Measurements from ENCODE around the gene PTTG1IP.
"Not testable (repeated sequence)": the region's sequence is repeated elsewhere in the genome, so short reads cannot be mapped to it uniquely, and the experiment has no call there.

The PTTG1IP gene

DNA sequence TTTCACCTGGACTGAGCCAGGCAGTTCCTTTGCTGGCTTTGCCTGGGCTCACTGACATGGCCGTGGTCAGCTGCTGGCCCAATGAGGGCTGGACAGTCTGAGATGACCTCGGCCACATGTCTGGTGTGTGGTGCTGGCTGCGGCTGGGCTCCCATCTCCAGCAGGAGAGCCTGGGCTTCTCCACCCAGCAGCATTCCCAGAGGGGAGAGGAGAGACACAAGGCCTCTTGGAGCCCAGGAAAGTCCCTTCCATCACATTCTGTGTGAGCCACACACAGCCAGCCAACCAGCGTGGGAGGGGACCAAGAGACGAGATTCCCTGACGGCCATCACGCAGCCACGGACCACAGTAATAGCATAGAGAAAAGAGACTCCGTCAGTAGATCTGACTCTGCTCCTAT, 34.5 kb downstream of the PTTG1IP start:
- no peak for DNase-seq

DNA sequence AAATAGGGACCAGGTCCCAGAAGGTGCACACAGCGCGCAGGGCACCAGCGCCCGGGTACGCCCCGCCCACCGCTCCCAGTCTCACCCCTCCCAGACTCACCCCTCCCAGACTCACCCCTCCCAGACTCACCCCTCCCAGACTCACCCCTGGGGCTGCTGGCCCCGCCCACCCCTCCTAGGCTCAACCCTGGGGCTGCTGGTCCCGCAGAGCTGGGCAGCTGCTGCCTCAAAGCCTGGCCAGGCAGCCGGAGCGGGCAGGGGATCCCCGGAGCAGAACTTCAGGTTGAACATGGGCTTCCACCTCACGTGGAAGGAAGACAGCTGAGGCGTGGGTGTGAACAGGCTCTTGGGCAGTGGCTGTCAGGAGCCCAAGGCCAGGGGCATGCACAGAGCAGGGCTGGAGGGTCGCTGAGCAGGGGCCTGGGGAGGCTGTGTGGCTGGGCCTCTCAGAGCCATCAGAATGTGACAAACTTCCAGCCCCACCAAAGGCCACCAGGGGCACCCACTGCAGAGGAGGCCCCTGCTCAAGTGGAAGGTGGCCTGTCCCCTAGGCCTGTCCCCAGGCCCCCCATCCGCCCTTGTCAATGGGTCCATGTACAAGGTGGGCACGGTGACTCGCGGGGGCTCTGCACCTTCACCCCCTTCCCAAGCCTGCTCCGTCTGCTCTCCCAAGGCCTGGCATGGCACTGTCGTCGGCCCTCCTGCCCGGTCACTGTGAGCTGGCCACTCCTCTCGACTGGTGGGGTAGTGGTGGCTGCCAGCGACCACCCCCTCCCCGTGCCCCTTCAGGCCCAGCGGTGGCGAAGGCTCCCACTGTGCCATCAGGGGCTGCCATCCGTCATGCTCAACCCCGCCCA, 35.2 kb downstream of the PTTG1IP start:
- no peak for DNase-seq

DNA sequence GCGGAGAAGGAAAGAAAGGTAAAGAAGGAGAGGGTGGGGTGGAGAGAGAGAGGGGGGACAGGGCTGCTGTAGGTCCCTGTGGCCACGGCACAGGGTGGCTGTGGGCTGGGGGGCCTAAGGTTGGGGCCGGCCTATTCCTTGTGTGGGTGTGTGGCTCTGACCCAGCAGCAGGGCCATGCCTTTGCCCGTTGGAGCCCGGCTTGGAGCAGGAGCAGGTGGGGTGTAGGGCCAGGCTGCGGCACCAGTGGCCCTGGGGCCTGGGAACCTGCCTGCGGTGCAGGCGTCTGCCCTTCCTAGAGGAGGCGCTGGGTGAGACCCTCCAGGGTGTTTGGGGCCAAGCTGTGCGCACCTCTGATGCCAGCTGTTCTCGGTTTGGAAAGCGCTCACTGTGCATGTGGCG, 36.0 kb downstream of the PTTG1IP start:
- DNase-seq, result no peak

DNA sequence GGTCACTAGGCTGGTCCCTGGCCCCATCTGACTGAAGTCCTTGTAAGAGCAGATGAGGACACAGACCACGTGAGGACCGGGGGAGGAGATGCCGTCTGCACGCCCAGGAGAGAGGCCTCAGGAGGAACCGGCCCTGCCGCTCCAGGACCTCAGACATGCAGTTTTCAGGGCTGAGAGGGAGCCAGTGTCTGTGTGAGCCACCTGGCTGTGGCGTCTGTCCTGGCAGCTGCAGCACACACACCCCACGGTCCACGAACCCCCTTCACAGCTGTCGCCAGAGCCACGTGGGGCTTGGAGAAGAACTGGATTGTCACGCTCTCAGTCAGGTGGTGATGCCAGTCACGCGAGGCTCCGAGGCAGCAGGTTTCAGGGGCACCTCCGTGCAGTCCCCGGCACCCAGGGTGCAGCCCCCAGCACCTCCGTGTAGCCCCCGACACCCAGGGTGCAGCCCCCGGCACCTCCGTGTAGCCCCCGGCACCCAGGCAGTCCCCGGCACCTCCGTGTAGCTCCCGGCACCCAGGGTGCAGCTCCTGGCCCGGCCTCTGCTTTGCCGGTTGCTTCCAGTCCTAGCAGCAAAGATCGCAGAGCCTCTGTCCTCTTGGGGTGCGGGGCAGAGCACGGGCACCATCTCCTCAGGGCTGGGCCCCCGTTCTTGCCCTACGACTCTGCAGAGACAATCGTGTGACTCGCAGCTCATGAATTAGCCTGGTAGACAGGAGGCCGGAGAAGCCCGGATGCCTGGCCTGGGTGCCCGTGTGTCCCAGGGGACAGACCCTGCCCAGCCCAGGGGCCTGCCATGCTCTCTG, 36.6 kb downstream of the PTTG1IP start:
- no peak for DNase-seq

DNA sequence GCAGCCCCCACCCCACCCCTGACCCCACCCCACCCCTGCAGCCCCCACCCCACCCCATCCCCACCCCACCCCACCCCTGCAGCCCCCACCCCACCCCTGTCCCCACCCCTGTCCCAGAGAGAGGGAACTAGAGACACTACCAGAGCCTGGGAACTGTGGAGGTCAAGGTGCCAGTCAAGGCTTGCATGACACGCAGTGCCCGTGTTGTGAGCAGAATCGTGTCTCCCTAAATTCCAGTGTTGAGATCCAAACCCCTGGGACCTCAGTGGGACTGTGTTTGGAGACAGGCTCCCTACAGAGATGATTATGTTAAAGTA, 37.2 kb downstream of the PTTG1IP start:
- DNase-seq, result no peak

DNA sequence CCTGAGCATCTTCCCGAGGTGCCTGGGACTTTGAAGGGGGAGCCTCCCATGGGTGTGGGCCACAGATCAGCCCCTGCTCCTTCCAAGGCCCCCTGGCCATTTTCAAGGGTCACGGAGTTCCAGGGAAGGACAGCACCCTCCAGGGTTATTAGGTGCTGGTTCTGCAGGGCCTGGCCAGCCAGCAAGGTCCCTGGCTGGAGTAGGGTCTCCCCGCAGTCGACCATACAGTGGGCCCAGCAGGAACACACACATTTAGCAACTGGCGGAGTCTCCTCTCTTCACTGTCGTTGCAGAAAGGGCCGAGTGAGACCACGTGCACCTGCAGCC, 37.9 kb downstream of the PTTG1IP start:
- no peak for DNase-seq

DNA sequence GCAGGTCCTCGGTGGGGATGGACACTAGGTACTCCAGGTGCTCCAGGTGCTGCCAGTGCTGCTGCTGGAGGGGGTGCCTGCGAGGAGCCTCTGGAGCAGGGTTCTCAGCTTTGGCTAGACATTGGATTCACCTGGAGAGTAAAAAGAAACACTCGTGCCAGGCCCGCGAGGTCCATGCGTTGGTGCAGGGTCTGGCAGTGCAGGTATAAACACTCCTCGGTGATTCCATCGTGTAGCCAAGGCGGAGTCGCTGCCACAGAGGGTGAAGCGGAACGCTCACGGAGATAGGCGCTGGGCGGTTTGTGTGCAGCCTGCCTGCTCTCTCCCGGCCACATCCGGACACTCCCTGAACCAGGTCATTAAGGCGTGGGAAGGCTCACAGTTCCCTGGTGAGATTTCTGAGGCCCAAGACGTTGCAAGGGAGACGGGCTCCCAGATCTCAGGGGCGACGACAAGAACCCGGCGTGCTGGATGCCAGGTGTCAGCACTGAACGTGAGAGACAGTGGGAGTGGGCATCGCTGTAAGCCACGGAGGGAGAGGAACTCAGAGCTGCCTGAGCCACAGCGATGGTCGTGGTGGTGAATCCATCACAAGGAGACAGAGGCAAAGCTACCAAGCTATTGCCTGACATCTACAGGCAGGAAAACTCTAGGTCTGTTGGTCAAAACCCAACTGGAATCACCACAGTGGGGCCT, 38.4 kb downstream of the PTTG1IP start:
- DNase-seq, result no peak

DNA sequence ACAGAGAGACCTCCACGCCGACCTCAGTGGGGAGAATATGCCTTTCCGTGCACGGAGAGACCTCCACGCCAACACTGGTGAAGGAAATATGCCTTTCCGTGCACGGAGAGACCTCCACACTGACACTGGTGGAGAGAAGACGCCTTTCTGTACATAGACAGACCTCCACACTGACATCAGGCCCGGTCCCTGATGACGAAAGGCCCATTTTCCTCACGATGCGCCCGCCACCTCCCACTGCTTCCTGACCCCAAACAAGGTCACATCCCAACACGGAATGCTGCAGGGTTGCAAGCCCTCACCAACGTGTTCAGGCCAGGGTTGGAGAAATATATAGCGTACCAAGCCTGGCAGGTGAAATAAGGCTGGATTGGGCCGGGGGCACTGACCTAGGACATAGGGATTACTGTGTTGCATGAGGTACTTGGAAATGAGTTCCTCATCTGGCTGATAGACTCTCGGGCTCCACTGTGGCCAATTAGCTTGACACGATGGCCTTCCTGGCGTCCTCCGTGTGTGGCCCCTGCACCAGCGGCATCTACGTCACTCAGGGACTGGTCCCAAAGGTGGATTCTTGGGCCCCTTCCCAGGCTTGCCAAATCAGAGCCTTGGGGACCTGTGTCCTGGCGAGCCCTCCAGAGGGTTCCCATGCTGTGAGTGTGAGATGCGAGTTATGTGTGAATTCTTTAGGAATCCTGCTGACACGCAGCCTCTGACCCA, 39.1 kb downstream of the PTTG1IP start:
- DNase-seq, result no peak

DNA sequence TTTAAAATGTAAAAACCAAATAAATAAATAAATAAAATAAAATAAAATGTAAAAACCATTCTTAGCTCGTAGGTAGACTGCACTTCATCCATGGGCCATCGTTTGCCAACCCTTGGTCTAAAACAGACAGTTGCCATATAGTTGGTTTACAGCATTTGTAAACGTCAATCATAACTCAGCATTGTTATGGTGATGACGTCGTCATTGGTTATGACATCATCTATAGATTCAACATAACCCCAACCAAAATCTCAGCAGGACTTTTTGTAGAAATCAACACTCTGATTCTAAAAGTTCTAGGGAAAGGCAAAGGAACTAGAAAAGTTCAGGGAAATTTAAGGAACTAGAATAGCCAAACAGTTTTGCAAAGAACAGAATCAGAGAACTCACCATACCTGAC, 39.8 kb downstream of the PTTG1IP start:
- no peak for DNase-seq

DNA sequence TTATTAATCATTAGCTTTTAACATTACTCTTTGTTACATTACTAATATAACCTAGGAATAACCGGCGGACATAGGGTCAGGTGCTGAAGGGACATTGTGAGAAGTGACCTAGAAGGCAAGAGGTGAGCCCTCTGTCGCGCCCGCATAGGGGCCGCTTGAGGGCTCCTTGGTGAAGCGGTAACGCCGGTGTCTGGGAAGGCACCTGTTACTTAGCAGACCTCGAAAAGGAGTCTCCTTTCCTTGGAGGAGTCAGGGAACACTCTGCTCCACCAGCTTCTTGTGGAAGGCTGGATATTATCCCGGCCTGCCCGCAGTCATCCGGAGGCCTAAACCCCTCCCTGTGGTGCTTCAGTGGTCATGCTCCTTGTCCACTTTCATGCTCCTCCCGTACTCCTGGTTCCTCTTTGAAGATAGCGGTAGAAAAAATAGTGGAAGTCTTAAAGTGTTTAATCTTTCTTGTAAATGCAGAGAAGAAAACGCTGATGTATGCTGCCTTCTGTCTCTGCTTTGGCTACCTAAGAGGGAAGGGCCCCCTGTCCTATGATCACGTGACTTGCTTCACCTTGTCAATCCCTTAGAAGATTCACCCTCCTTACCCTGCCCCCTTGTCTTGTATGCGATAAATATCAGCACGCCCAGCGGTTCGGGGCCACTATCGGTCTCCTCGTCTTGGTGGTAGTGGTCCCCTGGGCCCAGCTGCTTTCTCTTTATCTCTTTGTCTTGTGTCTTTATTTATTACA, 40.8 kb downstream of the PTTG1IP start:
- not testable (repeated sequence) for DNase-seq

DNA sequence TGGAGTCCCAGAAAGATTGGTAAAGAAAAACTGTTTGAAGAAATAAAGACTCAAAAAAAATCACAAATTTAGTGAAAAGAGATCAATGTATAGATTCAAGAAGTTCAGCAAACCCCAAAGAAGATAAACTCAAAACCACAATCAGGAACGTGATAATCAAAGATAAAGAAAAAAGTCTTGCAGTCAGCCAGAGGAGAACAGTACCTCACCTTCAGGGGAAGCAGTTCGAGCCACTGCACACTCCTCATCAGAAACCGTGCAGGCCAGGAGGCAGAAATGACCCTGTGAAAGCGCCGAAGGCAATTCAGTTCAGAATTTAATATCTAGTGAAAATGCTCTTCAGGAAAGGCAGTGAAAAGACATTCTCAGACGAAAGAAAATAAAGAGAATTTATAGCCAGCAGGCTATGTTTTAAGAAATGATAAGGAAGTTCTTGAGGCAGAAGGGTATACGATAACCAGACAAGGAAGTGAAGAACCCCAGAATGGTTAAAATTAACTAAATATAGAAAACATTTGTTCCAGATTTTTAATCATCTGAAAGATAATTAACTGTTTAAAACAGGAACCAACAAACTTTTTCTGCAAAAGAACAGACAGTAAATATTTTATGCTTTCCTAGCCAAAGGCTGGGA, 42.1 kb downstream of the PTTG1IP start:
- no peak for DNase-seq

DNA sequence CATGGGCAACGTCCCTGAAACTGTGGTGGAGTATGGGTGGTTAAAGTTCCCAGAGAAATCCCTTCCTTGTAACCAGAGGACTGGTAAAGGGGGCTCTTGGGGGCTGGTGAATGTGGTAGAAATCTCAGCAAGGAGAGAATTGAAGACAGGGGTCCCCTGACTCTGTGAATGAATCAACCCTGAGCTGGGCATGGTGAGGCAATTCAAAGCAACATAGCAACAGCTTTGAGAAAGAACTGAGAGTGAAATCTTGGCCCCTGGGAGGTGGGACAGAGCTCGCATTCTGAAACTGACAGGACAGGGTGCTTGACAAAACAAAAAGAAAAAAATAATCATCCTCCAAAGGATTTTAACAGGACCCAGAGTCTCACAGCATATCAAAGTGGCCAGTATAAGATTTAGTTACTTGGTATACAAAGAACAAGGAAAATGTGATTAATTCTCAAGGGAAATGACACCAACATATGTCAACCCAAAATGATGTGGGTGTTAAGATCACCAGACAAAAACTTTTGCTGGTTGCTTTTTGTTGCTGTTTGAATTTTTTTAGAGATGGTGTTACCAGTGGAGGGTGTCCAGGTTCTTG, 43.9 kb downstream of the PTTG1IP start:
- DNase-seq, result no peak

DNA sequence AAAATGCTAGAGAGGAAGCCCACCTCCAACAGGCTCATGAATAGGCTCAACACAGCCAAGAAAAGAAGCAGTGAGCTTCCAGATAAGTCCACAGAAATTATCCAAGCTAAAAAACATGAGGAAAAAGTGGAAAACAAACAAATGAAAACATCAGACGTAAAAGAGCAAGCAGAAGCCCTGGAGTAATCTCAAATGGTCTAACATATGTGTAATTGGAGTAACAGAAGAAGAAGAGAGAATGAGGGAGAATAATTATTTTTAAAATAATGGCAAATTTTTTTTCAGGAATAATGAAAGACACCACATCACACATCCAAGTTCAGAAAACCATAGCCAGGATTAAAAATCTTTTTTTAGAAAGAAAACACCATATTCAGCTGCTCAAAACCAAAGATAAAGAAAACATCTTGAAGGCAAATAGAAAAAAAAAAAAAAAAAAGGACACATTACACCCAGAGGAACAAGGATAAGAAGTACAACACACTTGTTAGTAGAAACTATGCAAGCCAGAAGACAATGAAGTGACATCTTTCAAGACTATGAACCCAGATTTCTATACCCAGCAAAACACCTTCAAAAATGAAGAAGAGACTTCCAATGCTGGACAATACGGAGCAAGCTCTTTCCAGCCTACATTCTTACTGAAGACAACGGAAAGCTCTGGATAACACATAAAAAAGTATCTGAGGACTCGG, 45.0 kb downstream of the PTTG1IP start:
- DNase-seq, result no peak

DNA sequence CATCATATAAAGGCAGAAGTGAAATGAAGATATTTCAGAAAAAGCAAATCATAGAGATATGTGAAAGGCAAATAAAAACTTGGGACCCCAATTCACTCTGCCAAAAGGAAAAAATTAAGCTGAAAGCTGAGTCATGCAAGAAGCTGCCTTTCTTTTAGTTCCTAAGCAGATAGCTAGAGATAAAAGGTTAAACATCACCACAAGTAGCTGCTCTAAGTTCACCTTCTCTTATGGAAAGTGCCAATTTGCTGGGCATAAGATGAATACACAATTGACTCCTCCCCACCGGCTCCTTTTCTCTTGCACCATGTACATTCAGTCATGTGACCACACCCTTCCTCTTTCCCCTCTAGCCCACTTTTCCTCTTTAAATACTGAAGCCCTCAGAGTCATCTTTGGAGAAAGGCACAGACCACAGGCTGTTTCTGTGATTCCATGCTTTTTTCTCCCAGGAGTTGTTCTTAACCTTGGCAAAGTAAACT, 50.3 kb downstream of the PTTG1IP start:
- DNase-seq, result no peak

DNA sequence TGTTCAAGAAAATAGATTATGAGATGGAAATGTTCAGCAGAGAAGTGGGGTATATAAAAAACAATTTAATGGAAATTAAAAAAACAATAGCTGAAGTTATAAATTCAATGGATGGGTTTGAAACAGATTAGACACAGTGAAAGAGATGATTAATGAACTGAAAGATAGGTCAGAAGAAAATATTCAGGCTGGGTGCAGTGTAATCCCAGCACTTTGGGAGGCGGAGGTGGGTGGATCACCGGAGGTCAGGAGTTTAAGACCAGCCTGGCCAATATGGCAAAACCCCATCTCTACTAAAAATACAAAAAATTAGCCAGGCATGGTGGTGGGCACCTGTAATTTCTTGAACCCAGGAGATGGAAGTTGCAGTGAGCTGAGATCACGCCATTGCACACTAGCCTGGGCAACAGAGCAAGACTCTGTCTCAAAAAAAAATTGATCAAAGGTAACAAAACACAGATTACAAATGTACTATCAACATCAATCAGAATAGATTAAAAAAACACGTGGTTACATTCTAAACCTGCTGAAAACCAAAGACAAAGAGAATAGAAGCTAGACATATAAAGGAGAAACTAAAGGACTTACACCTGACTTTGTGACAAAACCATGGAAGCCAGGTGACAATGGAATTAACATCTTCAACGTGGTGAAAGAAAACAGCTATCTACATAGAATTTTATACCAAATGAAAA, 50.9 kb downstream of the PTTG1IP start:
- no peak for DNase-seq

DNA sequence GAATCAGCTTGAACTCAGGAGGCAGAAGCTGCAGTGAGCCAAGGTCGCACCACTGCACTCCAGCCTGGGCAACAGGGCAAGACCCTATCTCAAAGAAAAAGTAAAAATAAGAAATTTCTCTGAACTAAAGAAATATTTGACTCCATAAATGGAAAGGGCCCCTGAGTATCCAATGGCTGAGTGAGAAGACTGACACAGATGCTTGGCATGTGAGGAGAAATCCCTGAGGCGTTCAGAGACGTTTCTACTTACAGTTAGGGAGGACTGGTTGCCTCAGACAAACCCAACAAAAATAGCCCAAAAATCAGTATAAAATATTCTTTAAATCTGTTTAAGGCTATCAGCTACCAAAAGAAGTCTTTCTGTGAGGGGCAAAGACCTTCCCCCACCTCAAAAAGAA, 52.6 kb downstream of the PTTG1IP start:
- peak; percentile 59 for DNase-seq

DNA sequence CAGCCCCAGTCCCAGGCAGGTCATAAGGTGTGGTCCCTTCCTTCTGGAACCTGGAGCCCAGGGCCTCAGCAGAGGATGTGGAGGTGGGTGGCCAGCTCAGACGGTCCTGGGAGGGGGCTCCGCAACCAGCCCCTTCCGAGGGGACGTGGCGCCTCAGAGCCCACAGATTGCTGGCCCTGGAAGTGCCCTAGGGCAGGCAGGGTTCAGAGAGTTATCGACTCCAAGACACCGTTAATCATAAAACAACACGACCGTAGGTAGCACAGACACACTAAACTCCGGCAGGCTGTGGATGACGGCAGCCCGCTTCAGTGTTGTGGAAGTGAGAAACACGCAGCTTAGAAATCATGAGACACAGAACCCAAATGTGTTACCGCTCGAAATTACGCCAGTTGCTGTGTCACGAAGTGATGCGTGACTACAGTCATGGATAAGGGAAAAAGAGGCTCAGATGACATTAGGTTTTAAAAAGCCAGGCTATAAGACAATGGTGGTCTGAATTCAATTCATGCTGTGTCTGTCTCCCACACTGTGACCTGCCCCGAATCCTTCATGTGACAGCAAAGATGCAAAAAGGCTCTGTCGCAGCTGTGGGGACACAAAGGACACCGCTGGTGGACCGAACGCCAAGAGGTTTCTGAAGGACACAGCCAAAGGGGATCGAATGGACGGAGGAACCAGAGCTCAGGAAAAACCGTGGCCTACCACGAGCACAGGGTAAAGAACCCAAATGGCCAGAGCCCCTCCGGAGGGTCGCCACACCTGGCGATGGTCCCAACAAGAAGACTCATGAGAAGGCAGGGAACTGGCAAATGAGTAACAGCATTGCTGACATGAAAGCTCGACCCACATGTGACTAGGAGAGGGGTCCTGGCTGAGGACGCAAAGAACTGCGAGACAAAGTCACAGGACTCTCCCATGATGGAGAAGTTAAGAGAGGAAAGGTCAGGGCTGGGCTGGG, 53.9 kb downstream of the PTTG1IP start:
- no peak for DNase-seq

DNA sequence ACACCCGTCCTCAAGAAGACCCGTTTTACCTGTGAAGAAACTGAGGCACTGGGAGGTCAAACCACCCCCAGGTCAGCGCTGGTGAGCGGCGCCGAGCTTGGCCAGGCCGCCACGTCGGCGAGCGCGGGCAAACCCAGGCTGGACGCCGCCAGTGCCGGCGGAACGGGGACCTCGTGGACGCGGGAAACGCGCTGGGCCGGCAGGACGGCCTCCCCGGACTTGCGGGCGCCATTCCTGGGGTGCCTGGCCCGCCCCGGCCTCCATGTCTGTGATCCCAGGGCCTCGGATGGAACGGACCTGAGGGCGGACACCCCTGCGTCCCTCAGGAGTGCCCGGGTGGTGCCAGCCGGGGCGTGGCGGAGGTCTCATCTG, 54.9 kb downstream of the PTTG1IP start:
- no peak for DNase-seq
